ENCODE results near the gene TRAF3IP1.

- TF ChIP-seq CTCF (IDR thresholded peaks at IDR 0.05) (no peak), POLR2AphosphoS5 (IDR thresholded peaks at IDR 0.05) (no peak), EP300 (IDR thresholded peaks at IDR 0.05) (no peak)
These were observed 126.1 kb downstream of the TRAF3IP1 start for GRCh38 chr2:238446371-238446770.
